H9 (cell line): ENCODE measurements around the gene CDKN2B. TPM values are rescaled to one million over a fixed set of nuclear protein-coding genes. Genes with fewer than 3 reads are reported as not detected.

Experiments used
- DNase-seq: peaks from one replicate; pipeline ENCODE4 v3.0.0-alpha.2; 2017
- H2AFZ ChIP-seq: one replicate; pipeline ENCODE4 v1.6.1; 2013; ENCODE audit warnings: mild to moderate bottlenecking, low read length, control low read depth, moderate library complexity
- H2AK5ac ChIP-seq: 2 replicates; pipeline ENCODE4 v1.6.1; 2013; ENCODE audit warnings: low read length, control low read depth, mixed read lengths; ENCODE audit not compliant: insufficient read length
- H2BK120ac ChIP-seq: one replicate; pipeline ENCODE4 v1.6.1; 2013; ENCODE audit warnings: low read depth, mild to moderate bottlenecking, low read length, control low read depth, inconsistent platforms; ENCODE audit not compliant: poor library complexity, severe bottlenecking
- H2BK12ac ChIP-seq: 2 replicates; pipeline ENCODE4 v1.6.1; 2013; ENCODE audit warnings: low read length, control low read depth, mixed read lengths, low read depth; ENCODE audit not compliant: insufficient read length
- H2BK15ac ChIP-seq: 2 replicates; pipeline ENCODE4 v1.6.1; 2013; ENCODE audit warnings: low read depth, low read length, control low read depth
- H2BK20ac ChIP-seq: one replicate; pipeline ENCODE4 v1.6.1; 2013; ENCODE audit warnings: low read depth, mild to moderate bottlenecking, low read length, control low read depth, inconsistent platforms; ENCODE audit not compliant: poor library complexity, severe bottlenecking
- H2BK5ac ChIP-seq: 2 replicates; pipeline ENCODE4 v1.6.1; 2013; ENCODE audit warnings: low read length, control low read depth, mixed read lengths; ENCODE audit not compliant: insufficient read length
- H3K14ac ChIP-seq: 2 replicates; pipeline ENCODE4 v1.6.1; 2013; ENCODE audit warnings: low read length, control low read depth; ENCODE audit not compliant: insufficient read depth
- H3K18ac ChIP-seq: 2 replicates; pipeline ENCODE4 v1.6.1; 2013; ENCODE audit warnings: low read depth, mild to moderate bottlenecking, mixed read lengths, low read length, control low read depth; ENCODE audit not compliant: insufficient read length
- H3K23ac ChIP-seq: 2 replicates; pipeline ENCODE4 v1.6.1; 2013; ENCODE audit warnings: low read length, control low read depth, mixed read lengths, low read depth; ENCODE audit not compliant: insufficient read length
- H3K23me2 ChIP-seq: 2 replicates; pipeline ENCODE4 v1.6.1; 2013; ENCODE audit warnings: low read depth, mild to moderate bottlenecking, mixed read lengths, low read length, control low read depth; ENCODE audit not compliant: insufficient read length, poor library complexity, severe bottlenecking
- H3K27ac ChIP-seq: 2 replicates; pipeline ENCODE4 v1.5.1; 2013; ENCODE audit warnings: low read length, control low read depth, mixed read lengths, low read depth; ENCODE audit not compliant: insufficient read length
- H3K27me3 ChIP-seq: 2 replicates; pipeline ENCODE4 v1.6.1; 2013; ENCODE audit warnings: low read length, control low read depth, inconsistent platforms; ENCODE audit not compliant: insufficient read depth
- H3K4ac ChIP-seq: 2 replicates; pipeline ENCODE4 v1.6.1; 2013; ENCODE audit warnings: low read depth, mild to moderate bottlenecking, control low read depth, inconsistent platforms, low read length, moderate library complexity
- H3K4me1 ChIP-seq: 2 replicates; pipeline ENCODE4 v1.6.1; 2013; ENCODE audit warnings: low read length, control low read depth, inconsistent platforms; ENCODE audit not compliant: insufficient read depth
- H3K4me2 ChIP-seq: 2 replicates; pipeline ENCODE4 v1.6.1; 2013; ENCODE audit warnings: low read length, control low read depth, mixed read lengths; ENCODE audit not compliant: insufficient read length, insufficient read depth
- H3K56ac ChIP-seq: 2 replicates; pipeline ENCODE4 v1.6.1; 2013; ENCODE audit warnings: low read depth, mild to moderate bottlenecking, mixed read lengths, low read length, control low read depth; ENCODE audit not compliant: insufficient read length
- H3K79me1 ChIP-seq: 2 replicates; pipeline ENCODE4 v1.6.1; 2013; ENCODE audit warnings: low read depth, mild to moderate bottlenecking, moderate library complexity, low read length, control low read depth, inconsistent platforms; ENCODE audit not compliant: insufficient read depth, poor library complexity, severe bottlenecking
- H3K79me2 ChIP-seq: 2 replicates; pipeline ENCODE4 v1.6.1; 2013; ENCODE audit warnings: low read length, control low read depth, inconsistent platforms; ENCODE audit not compliant: insufficient read depth
- H3K9ac ChIP-seq: 2 replicates; pipeline ENCODE4 v1.6.1; 2013; ENCODE audit warnings: low read length, control low read depth, mixed read lengths; ENCODE audit not compliant: insufficient read length; ENCODE audit errors: extremely low read depth
- H3K9me3 ChIP-seq: one replicate; pipeline ENCODE4 v1.6.1; 2013; ENCODE audit warnings: low read depth, low read length, inconsistent platforms; ENCODE audit not compliant: control insufficient read depth
- H3T11ph ChIP-seq: one replicate; pipeline ENCODE4 v1.6.1; 2013; ENCODE audit warnings: mild to moderate bottlenecking, low read length, control low read depth, inconsistent platforms
- H4K20me1 ChIP-seq: one replicate; pipeline ENCODE4 v1.6.1; 2013; ENCODE audit not compliant: control insufficient read depth, insufficient read length, insufficient read depth
- H4K5ac ChIP-seq: 2 replicates; pipeline ENCODE4 v1.6.1; 2013; ENCODE audit warnings: low read depth, mild to moderate bottlenecking, mixed read lengths, low read length, control low read depth; ENCODE audit not compliant: insufficient read length
- H4K8ac ChIP-seq: replicated peaks from 2 replicates; pipeline ENCODE4 v1.6.1; 2013; ENCODE audit warnings: low read length, control low read depth, mixed read lengths, low read depth; ENCODE audit not compliant: insufficient read length
- H4K91ac ChIP-seq: 2 replicates; pipeline ENCODE4 v1.6.1; 2013; ENCODE audit warnings: low read depth, mild to moderate bottlenecking, moderate library complexity, mixed read lengths, low read length, control low read depth; ENCODE audit not compliant: insufficient read length
- H3K27ac Mint-ChIP-seq, 3 experiments: 2 replicates in 2 of 3; 3 replicates in 1 of 3; pipeline ENCODE4 v1.8.0; 2020 to 2021; ENCODE audit warnings: mixed read lengths in 3 of 3, mild to moderate bottlenecking in 1 of 3, moderate library complexity in 1 of 3
- H3K27me3 Mint-ChIP-seq: 2 replicates; pipeline ENCODE4 v1.8.0; 2021; ENCODE audit warnings: low read depth, mild to moderate bottlenecking, moderate library complexity, mixed read lengths
- H3K36me3 Mint-ChIP-seq, 3 experiments: 2 replicates in 2 of 3; 3 replicates in 1 of 3; pipeline ENCODE4 v1.8.0; 2020 to 2021; ENCODE audit warnings: low read depth in 3 of 3, mixed read lengths in 3 of 3; ENCODE audit not compliant: insufficient read depth in 1 of 3
- H3K4me1 Mint-ChIP-seq, 2 experiments: 2 replicates each; pipeline ENCODE4 v1.8.0; 2020; ENCODE audit warnings: mixed read lengths in 2 of 2
- H3K4me3 Mint-ChIP-seq, 2 experiments: 2 replicates in 1 of 2; 3 replicates in 1 of 2; pipeline ENCODE4 v1.8.0; 2020 to 2021; ENCODE audit warnings: mild to moderate bottlenecking in 2 of 2, mixed read lengths in 2 of 2, moderate library complexity in 1 of 2
- H3K9me3 Mint-ChIP-seq, 2 experiments: 2 replicates in 1 of 2; 3 replicates in 1 of 2; pipeline ENCODE4 v1.8.0; 2020; ENCODE audit warnings: mild to moderate bottlenecking in 2 of 2, mixed read lengths in 2 of 2, moderate library complexity in 1 of 2
- WGBS: extraction: QIAGEN DNeasy Blood & Tissue Kit; methylation state at CpG from one replicate; pipeline ENCODE4 v1.1.7; 2013; ENCODE audit warnings: missing lambda C conversion rate, low lambda C conversion rate, mixed read lengths; ENCODE audit not compliant: insufficient read length; ENCODE audit errors: extremely low coverage; 5-methylcytosine and 5-hydroxymethylcytosine counted together
- total RNA-seq: library from RNA; stranded (reverse); gene quantifications from 2 replicates; pipeline ENCODE4 v1.2.1, GENCODE V29; 2021
- TF ChIP-seq, protein P1 (sequence below): fragments of 200-600 bp; sonication (generic); conservative IDR thresholded peaks from 3 replicates; pipeline ENCODE4 v1.8.0; 2021; ENCODE audit warnings: antibody characterized with exemption, mild to moderate bottlenecking

CDKN2B gene
- total RNA-seq, 1 experiment from 2014 or later = 0.13 TPM

- Histone ChIP-seq H2BK5ac (no peak within 1 kb of the TSS), H2BK20ac (no peak within 1 kb of the TSS), H3K27me3 (peaks cover 47% of the 10 kb centered on the region; the same call in 1 of the 2 replicates), H2BK120ac (no peak within 1 kb of the TSS), H3K14ac (no peak within 1 kb of the TSS), H3K4me2 (peak within 1 kb of the TSS; percentile 87), H4K8ac (no peak within 1 kb of the TSS), H3K23ac (no peak within 1 kb of the TSS), H2AK5ac (no peak within 1 kb of the TSS), H2BK12ac (no peak within 1 kb of the TSS), H3K23me2 (peaks cover 23% of the 10 kb centered on the region), H2BK15ac (no peak within 1 kb of the TSS), H4K91ac (no peak within 1 kb of the TSS), H3T11ph (no peak within 1 kb of the TSS), H3K79me2 (no peaks in the 10 kb centered on the region), H3K56ac (no peak within 1 kb of the TSS), H3K9me3 (no peaks in the 10 kb centered on the region), H3K79me1 (no peaks in the 10 kb centered on the region), H4K20me1 (peaks cover 4% of the 10 kb centered on the region), H3K9ac (no peak within 1 kb of the TSS), H3K18ac (no peak within 1 kb of the TSS), H3K27ac (no peak within 1 kb of the TSS), H2AFZ (no peak within 1 kb of the TSS), H4K5ac (no peak within 1 kb of the TSS), H3K4ac (no peak within 1 kb of the TSS), H3K4me1 (peaks cover 4% of the 10 kb centered on the region; the same call in 1 of the 2 replicates)
- Mint-ChIP-seq H3K36me3 (no peaks in the 10 kb centered on the region), H3K27me3 (peaks cover 94% of the 10 kb centered on the region), H3K27ac (no peak within 1 kb of the TSS), H3K9me3 (no peaks in the 10 kb centered on the region; a peak in 1 of 5 replicates), H3K4me3 (peak within 1 kb of the TSS; percentile 67 to 82), H3K4me1 (peaks cover 35 to 55% of the 10 kb centered on the region in 2 experiments)
- WGBS = no CpG with 5 or more reads among the region's 53 CpGs
- DNase-seq = peak; percentile 60
- TF ChIP-seq, protein P1, sequence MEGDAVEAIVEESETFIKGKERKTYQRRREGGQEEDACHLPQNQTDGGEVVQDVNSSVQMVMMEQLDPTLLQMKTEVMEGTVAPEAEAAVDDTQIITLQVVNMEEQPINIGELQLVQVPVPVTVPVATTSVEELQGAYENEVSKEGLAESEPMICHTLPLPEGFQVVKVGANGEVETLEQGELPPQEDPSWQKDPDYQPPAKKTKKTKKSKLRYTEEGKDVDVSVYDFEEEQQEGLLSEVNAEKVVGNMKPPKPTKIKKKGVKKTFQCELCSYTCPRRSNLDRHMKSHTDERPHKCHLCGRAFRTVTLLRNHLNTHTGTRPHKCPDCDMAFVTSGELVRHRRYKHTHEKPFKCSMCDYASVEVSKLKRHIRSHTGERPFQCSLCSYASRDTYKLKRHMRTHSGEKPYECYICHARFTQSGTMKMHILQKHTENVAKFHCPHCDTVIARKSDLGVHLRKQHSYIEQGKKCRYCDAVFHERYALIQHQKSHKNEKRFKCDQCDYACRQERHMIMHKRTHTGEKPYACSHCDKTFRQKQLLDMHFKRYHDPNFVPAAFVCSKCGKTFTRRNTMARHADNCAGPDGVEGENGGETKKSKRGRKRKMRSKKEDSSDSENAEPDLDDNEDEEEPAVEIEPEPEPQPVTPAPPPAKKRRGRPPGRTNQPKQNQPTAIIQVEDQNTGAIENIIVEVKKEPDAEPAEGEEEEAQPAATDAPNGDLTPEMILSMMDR = no peak
These were observed 15.1 kb downstream of the CDKN2B start, which contains the start of gene CDKN2A for GRCh38 chr9:21993893-21994555. CDKN2A (minus strand) TSS chr9:21994392.
